Ectodermal cell (in vitro differentiated cells): ENCODE measurements around the gene DRAXIN.
A peak's percentile ranks its signal among the peaks of the same experiment; 100 is the strongest.

ENCODE experiments used
- H3K27ac ChIP-seq: 2 replicates; pipeline ENCODE4 v1.7.0; 2013; ENCODE audit warnings: mild to moderate bottlenecking, low read depth, low read length; ENCODE audit not compliant: insufficient read depth, poor library complexity, severe bottlenecking
- H3K27me3 ChIP-seq: 2 replicates; pipeline ENCODE4 v1.7.0; 2013; ENCODE audit warnings: mild to moderate bottlenecking, low read length; ENCODE audit not compliant: insufficient read depth, control insufficient read depth, poor library complexity, severe bottlenecking
- H3K36me3 ChIP-seq: one replicate; pipeline ENCODE4 v1.7.0; 2013; ENCODE audit warnings: low read length; ENCODE audit not compliant: control insufficient read depth, insufficient read depth
- H3K4me1 ChIP-seq: one replicate; pipeline ENCODE4 v1.7.0; 2013; ENCODE audit warnings: low read length; ENCODE audit not compliant: control insufficient read depth, insufficient read depth
- H3K4me3 ChIP-seq: 2 replicates; pipeline ENCODE4 v1.7.0; 2013; ENCODE audit warnings: low read depth, low read length, control low read depth; ENCODE audit not compliant: insufficient read depth
- H3K9me3 ChIP-seq: 2 replicates; pipeline ENCODE4 v1.7.0; 2013; ENCODE audit warnings: mild to moderate bottlenecking, low read length, moderate library complexity; ENCODE audit not compliant: control insufficient read depth
- WGBS, 2 experiments: methylation state at CpG; one replicate each; pipeline ENCODE4 v1.1.7; 2013; ENCODE audit warnings: missing lambda C conversion rate in 2 of 2; 5-methylcytosine and 5-hydroxymethylcytosine counted together

Gene DRAXIN

GRCh38 chr1:11725616-11726015 lies 34.1 kb downstream of the DRAXIN start:
- no peaks in the 10 kb centered on the region for H3K27me3 ChIP-seq
- H3K4me3 ChIP-seq, result no peak overlapping the region
- 52 to 54% methylated on average over 5 of the region's 5 CpGs for WGBS, 2 experiments

DNA sequence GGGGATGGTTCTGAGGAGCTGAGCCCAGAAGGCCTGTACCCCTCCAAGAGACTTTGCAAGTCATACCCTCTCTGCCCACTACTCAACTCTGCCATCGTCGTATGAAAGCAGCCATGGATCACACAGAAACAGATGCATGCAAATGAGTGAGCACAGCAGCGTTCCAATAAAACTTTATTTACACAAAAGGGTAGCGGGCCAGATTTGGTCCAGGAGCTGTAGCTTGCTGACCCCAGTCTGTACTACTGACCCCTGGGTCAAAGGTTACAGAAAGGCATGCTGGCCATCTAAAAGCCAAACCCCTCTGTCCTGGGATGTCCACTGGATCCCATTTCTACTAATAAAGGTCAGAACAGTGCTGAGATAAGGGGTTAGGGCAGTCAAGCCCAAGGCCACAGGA lies 35.6 kb downstream of the DRAXIN start:
- WGBS, 2 experiments, result 94 to 97% methylated on average over 4 of the region's 4 CpGs
- Histone ChIP-seq H3K4me3 (no peak overlapping the region), H3K4me1 (peaks cover 13% of the 10 kb centered on the region), H3K9me3 (no peaks in the 10 kb centered on the region), H3K36me3 (no peaks in the 10 kb centered on the region), H3K27me3 (no peaks in the 10 kb centered on the region), H3K27ac (no peak overlapping the region)

More at GRCh38 chr1:11725616-11726015, 34.1 kb downstream of the DRAXIN start:
- H3K9me3 ChIP-seq, result no peaks in the 10 kb centered on the region
- H3K27ac ChIP-seq, result no peak overlapping the region
- H3K4me1 ChIP-seq, result peaks cover 10% of the 10 kb centered on the region
- no peaks in the 10 kb centered on the region for H3K36me3 ChIP-seq

DNA sequence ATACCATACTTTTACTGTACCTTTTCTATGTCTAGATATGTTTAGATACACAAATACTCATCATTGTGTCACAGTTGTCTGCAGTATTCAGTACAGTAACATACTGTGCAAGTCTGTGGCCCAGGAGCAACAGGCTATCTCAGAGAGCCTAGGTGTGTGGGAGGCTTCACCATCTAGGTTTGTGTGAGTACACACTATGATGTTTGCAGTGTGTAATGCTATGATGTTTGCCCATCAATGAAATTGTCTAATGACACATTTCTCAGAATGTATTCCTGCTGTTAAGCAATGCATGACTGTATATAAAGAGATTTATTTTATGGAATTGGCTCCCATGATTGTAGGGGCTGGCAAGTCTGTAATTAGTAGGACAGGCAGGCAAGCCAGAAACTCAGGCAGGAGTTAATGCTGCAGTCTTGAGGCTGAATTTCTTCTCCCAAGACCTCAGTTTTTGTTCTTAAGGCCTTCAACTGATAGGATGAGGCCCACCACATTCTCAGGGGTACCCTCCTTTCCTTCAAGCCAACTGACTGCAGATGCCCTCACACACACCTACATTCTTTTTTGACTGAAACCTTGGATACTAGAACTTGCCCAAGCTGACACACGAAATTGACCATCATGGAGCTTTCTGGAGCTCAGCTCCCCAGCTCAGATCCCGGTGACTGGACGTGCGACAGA lies 36.8 kb downstream of the DRAXIN start:
- H3K27ac ChIP-seq, result no peak overlapping the region

GRCh38 chr1:11729155-11729497 lies 37.6 kb downstream of the DRAXIN start:
- Histone ChIP-seq H3K27me3 (no peaks in the 10 kb centered on the region), H3K36me3 (no peaks in the 10 kb centered on the region)
- WGBS, 2 experiments, result 92 to 93% methylated on average over 11 of the region's 11 CpGs

More for the DNA sequence above, 36.8 kb downstream of the DRAXIN start:
- H3K9me3 ChIP-seq, result no peaks in the 10 kb centered on the region
- H3K4me1 ChIP-seq, result peaks cover 15% of the 10 kb centered on the region
- no peaks in the 10 kb centered on the region for H3K27me3 ChIP-seq
- 92 to 97% methylated on average over 4 of the region's 4 CpGs for WGBS, 2 experiments
- H3K4me3 ChIP-seq, result no peak overlapping the region
- H3K36me3 ChIP-seq, result no peaks in the 10 kb centered on the region

DNA sequence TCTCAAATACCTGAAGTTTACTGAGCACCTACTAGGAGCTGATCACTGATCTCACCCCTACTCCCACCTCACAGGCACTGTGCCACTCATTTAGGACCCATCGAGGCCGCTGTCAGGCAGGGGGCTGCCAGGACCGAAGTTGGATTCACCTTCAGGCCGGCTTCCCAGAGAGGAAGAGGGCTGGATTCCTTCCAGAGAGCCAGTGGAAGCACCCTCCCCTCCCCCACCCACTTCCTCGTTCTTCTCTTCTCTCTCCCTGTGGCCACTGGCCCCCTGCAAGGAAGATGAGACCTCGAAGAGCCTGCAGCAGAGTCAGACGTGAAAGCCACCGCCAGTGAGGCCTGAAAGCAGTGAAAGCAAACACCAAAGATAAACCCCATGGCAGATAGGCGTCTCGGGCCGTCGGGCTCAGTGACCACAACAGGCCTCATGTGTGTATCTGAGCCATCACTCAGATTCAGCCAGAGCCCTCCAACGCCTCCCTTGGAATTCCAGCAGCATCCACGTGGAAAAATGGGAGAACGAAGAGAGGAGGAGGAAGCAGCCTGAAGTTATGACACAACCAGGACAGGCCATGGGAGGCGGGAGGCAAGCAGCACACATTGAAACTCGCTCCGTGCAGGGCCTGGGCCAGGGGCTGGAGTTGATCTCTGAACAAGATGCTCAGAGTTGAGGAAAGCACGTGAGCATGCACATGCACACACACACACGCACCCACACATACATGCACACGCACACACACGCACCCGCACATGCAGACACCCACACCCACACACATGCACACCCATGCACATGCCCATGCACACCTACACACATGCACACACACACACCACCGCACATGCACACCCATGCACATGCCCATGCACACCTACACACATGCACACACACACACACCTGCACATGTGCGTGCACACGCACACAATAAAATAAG lies 38.3 kb downstream of the DRAXIN start:
- Histone ChIP-seq H3K4me1 (peaks cover 15% of the 10 kb centered on the region), H3K27ac (no peak overlapping the region), H3K9me3 (no peaks in the 10 kb centered on the region), H3K27me3 (no peaks in the 10 kb centered on the region), H3K36me3 (no peaks in the 10 kb centered on the region), H3K4me3 (no peak overlapping the region)
- WGBS, 2 experiments, result 72 to 75% methylated on average over 26 of the region's 26 CpGs

More at GRCh38 chr1:11729155-11729497, 37.6 kb downstream of the DRAXIN start:
- Histone ChIP-seq H3K9me3 (no peaks in the 10 kb centered on the region), H3K4me1 (peaks cover 15% of the 10 kb centered on the region), H3K4me3 (no peak overlapping the region), H3K27ac (no peak overlapping the region)

GRCh38 chr1:11730429-11730891 lies 39.0 kb downstream of the DRAXIN start:
- 92 to 93% methylated on average over 5 of the region's 5 CpGs for WGBS, 2 experiments
- Histone ChIP-seq H3K4me3 (no peak overlapping the region), H3K27me3 (no peaks in the 10 kb centered on the region), H3K27ac (no peak overlapping the region), H3K36me3 (no peaks in the 10 kb centered on the region), H3K9me3 (no peaks in the 10 kb centered on the region), H3K4me1 (peaks cover 14% of the 10 kb centered on the region)

DNA sequence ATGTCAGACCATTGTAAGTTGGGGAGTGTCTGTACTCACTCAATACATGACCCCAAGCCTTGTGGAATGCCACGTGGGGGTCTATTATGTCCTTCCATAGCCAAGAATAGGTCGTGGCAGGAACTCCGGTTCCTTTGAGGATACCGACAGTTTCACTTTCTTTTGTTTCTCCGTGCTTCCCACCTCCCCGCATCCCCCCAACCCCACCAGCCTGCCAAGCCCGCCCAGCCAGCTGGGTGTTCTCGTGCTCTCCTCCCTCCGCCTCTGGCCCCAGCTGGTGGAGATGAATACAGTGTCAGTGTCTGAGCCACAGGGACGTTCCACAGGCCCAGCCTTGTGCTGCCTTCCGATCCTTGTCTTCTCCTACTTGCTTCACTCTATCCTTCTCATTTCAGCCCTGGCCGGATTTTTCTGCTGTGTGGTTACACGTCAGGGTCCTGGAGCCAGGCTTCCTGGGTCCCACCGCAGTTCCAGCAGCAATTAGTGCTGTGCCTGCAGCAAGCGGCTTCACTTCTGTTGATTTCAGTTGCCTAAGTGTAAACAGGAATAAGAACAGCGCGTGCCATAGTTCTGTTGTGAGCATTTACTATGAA lies 40.3 kb downstream of the DRAXIN start:
- no peaks in the 10 kb centered on the region for H3K27me3 ChIP-seq
- H3K27ac ChIP-seq, result peak overlapping the region; percentile 1
- H3K9me3 ChIP-seq, result no peaks in the 10 kb centered on the region
- H3K4me3 ChIP-seq, result no peak overlapping the region
- WGBS, 2 experiments, result 31 to 32% methylated on average over 16 of the region's 17 CpGs
- no peaks in the 10 kb centered on the region for H3K36me3 ChIP-seq
- H3K4me1 ChIP-seq, result peaks cover 16% of the 10 kb centered on the region

DNA sequence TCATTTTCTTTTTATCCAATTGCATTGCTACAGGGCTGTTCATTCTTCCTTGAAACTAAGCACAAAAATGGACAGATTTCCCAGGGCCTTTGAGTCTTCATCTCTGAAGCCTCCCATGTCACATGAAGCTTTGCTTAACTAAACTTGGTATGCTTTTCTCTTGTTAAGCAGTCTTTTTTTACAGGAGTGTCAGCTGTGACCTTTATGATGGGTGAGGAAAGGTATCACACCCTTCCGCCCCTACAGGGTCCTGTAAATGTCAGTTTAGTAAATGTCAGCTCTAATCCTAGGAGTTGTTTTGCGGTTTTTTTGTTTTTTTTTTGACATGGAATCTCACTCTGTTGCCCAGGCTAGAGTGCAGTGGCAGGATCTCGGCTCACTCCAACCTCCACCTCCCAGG lies 41.8 kb downstream of the DRAXIN start:
- H3K27me3 ChIP-seq, result no peaks in the 10 kb centered on the region
- 94 to 99% methylated on average over 3 of the region's 3 CpGs for WGBS, 2 experiments
- H3K4me1 ChIP-seq, result peaks cover 22% of the 10 kb centered on the region
- H3K27ac ChIP-seq, result no peak overlapping the region
- no peak overlapping the region for H3K4me3 ChIP-seq
- no peaks in the 10 kb centered on the region for H3K36me3 ChIP-seq
- no peaks in the 10 kb centered on the region for H3K9me3 ChIP-seq

DNA sequence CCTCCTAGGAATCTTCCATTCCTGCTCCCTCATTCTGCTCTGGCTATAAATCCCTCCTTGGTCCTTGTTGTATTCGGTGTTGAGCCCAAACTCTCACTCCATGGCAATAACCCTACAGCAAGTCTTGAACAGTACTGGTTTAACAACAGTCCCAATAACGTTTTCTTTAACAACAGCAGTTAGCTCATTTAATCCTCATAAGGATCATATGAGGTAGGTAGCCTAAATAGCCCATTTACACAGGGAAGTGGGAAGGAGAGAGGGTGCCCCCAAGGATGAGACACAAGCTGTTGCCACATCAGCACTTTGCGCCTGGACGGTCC lies 44.0 kb downstream of the DRAXIN start:
- H3K27me3 ChIP-seq, result no peaks in the 10 kb centered on the region
- H3K27ac ChIP-seq, result no peak overlapping the region
- no peaks in the 10 kb centered on the region for H3K9me3 ChIP-seq
- 48 to 52% methylated on average over 4 of the region's 4 CpGs for WGBS, 2 experiments
- peaks cover 20% of the 10 kb centered on the region for H3K4me1 ChIP-seq
- no peaks in the 10 kb centered on the region for H3K36me3 ChIP-seq
- H3K4me3 ChIP-seq, result peak overlapping the region; percentile 69
